WTC11 (cell line): ENCODE results near the gene ORAI1. TPM values are rescaled to one million over a fixed set of nuclear protein-coding genes. Genes with fewer than 3 reads are reported as not detected.

Experiments
- ATAC-seq: fragments of 200-7000 bp; cut with Tn5 transposase; 2 replicates; pipeline ENCODE4 v1.10.0; 2021; ENCODE audit warnings: mild to moderate bottlenecking, moderate library complexity
- CTCF ChIA-PET: fragments of 300-600 bp; sonication (Branson Sonifier 250); formaldehyde crosslinking; loops from one replicate; lab custom pipeline; 2021; ENCODE audit warnings: antibody characterized with exemption; lab: Charles Lee
- POLR2A ChIA-PET: fragments of 350-600 bp; sonication (Branson Sonifier 250); formaldehyde crosslinking; loops from one replicate; lab custom pipeline; 2021; ENCODE audit warnings: antibody characterized with exemption; lab: Charles Lee
- DNase-seq: peaks from one replicate; pipeline ENCODE4 v3.0.0; 2021; ENCODE audit warnings: low spot score
- H3K27ac Mint-ChIP-seq: 2 replicates; pipeline ENCODE4 v1.8.0; 2021; ENCODE audit warnings: mixed read lengths
- H3K27me3 Mint-ChIP-seq: 2 replicates; pipeline ENCODE4 v1.8.0; 2021; ENCODE audit warnings: low read depth, mild to moderate bottlenecking, moderate library complexity, mixed read lengths
- H3K36me3 Mint-ChIP-seq: 2 replicates; pipeline ENCODE4 v1.8.0; 2021; ENCODE audit warnings: mixed read lengths
- H3K4me1 Mint-ChIP-seq: 2 replicates; pipeline ENCODE4 v1.8.0; 2022; ENCODE audit warnings: mixed read lengths
- H3K4me3 Mint-ChIP-seq: 2 replicates; pipeline ENCODE4 v1.8.0; 2021; ENCODE audit warnings: mild to moderate bottlenecking, moderate library complexity, mixed read lengths
- H3K9me3 Mint-ChIP-seq: 2 replicates; pipeline ENCODE4 v1.8.0; 2021; ENCODE audit warnings: mixed read lengths
- ARID4B ChIP-seq: sonication (generic); formaldehyde crosslinking; IDR thresholded peaks from 2 replicates; pipeline ENCODE4 v1.8.0; 2023; ENCODE audit warnings: missing genetic modification reagents, mild to moderate bottlenecking, borderline replicate concordance
- ATF2 ChIP-seq: sonication (generic); formaldehyde crosslinking; IDR thresholded peaks from 2 replicates; pipeline ENCODE4 v1.8.1; 2022; ENCODE audit warnings: low read depth, missing genetic modification reagents, borderline replicate concordance
- ERG ChIP-seq: fragments of 250-450 bp; sonication (Bioruptor Pico); IDR thresholded peaks from 2 replicates; pipeline ENCODE4 v1.8.0; 2021; ENCODE audit warnings: mild to moderate bottlenecking
- FOXK1 ChIP-seq: sonication (generic); formaldehyde crosslinking; IDR thresholded peaks from 2 replicates; pipeline ENCODE4 v1.8.0; 2022; ENCODE audit warnings: mild to moderate bottlenecking, moderate library complexity, missing genetic modification reagents
- FOXP1 ChIP-seq: sonication (generic); formaldehyde crosslinking; IDR thresholded peaks from 2 replicates; pipeline ENCODE4 v1.8.0; 2022; ENCODE audit warnings: missing genetic modification reagents, mild to moderate bottlenecking, moderate library complexity, borderline replicate concordance
- JUN ChIP-seq: sonication (generic); formaldehyde crosslinking; IDR thresholded peaks from 2 replicates; pipeline ENCODE4 v1.8.0; 2023; ENCODE audit warnings: mild to moderate bottlenecking, missing genetic modification reagents
- MAX ChIP-seq: sonication (generic); formaldehyde crosslinking; IDR thresholded peaks from 2 replicates; pipeline ENCODE4 v1.8.0; 2022; ENCODE audit warnings: mild to moderate bottlenecking, missing genetic modification reagents
- NR2C2 ChIP-seq: sonication (generic); formaldehyde crosslinking; IDR thresholded peaks from 2 replicates; pipeline ENCODE4 v1.8.0; 2022; ENCODE audit warnings: mild to moderate bottlenecking, missing genetic modification reagents
- NR3C1 ChIP-seq: sonication (generic); formaldehyde crosslinking; conservative IDR thresholded peaks from 2 replicates; pipeline ENCODE4 v1.8.1; 2023; ENCODE audit warnings: low read depth, mild to moderate bottlenecking, missing genetic modification reagents
- PRDM15 ChIP-seq: sonication (generic); formaldehyde crosslinking; IDR thresholded peaks from 2 replicates; pipeline ENCODE4 v1.8.0; 2022; ENCODE audit warnings: missing genetic modification reagents
- RORB ChIP-seq: fragments of 250-450 bp; sonication (Bioruptor Pico); IDR thresholded peaks from 2 replicates; pipeline ENCODE4 v1.9.0; 2021; ENCODE audit warnings: mild to moderate bottlenecking
- SMAD3 ChIP-seq: sonication (generic); formaldehyde crosslinking; IDR thresholded peaks from 2 replicates; pipeline ENCODE4 v1.8.0; 2022; ENCODE audit warnings: missing genetic modification reagents, mild to moderate bottlenecking, borderline replicate concordance
- SP1 ChIP-seq: sonication (generic); formaldehyde crosslinking; conservative IDR thresholded peaks from 2 replicates; pipeline ENCODE4 v1.8.1; 2022; ENCODE audit warnings: missing genetic modification reagents
- USF2 ChIP-seq: sonication (generic); formaldehyde crosslinking; IDR thresholded peaks from 2 replicates; pipeline ENCODE4 v1.8.1; 2023; ENCODE audit warnings: mild to moderate bottlenecking, missing genetic modification reagents, moderate library complexity
- ZNF121 ChIP-seq: sonication (generic); formaldehyde crosslinking; IDR thresholded peaks from 2 replicates; pipeline ENCODE4 v1.8.0; 2023; ENCODE audit warnings: missing genetic modification reagents
- ZNF425 ChIP-seq: fragments of 250-450 bp; sonication (Bioruptor Pico); conservative IDR thresholded peaks from 2 replicates; pipeline ENCODE4 v1.9.0; 2021; ENCODE audit warnings: mild to moderate bottlenecking
- total RNA-seq: library from RNA; stranded (reverse); gene quantifications from 3 replicates; pipeline ENCODE4 v1.2.3, GENCODE V29; 2021

Gene ORAI1
- total RNA-seq, 1 experiment from 2014 or later = 27.7 TPM

GRCh38 chr12:121613462-121613861 lies 12.9 kb upstream of the ORAI1 start:
- CTCF ChIA-PET = interaction anchor here (1.5 kb wide), 1 partner anchor 10 kb away, joined by 8 read pairs; no protein-coding TSS in a partner anchor

GRCh38 chr12:121614872-121615467 lies 11.4 kb upstream of the ORAI1 start:
- Mint-ChIP-seq H3K9me3 (no peaks in the 10 kb centered on the region), H3K27ac (no peak overlapping the region), H3K36me3 (no peaks in the 10 kb centered on the region), H3K4me3 (no peak overlapping the region), H3K27me3 (no peaks in the 10 kb centered on the region), H3K4me1 (peaks cover 26% of the 10 kb centered on the region)
- CTCF ChIA-PET = interaction anchor here (0.6 to 1.5 kb wide), 3 partner anchors 9 to 114 kb away, joined by 3 to 8 read pairs (median 3); no protein-coding TSS in a partner anchor
- no peak for DNase-seq
- POLR2A ChIA-PET = interaction anchor here (0.7 kb wide), 2 partner anchors 56 to 78 kb away, joined by 3 to 5 read pairs; no protein-coding TSS in a partner anchor
- no peak for ATAC-seq
- TF ChIP-seq ERG (CRISPR knock-in tag) (no peak), RORB (CRISPR knock-in tag) (no peak), SMAD3 (CRISPR knock-in tag) (no peak), ZNF121 (CRISPR knock-in tag) (no peak), PRDM15 (CRISPR knock-in tag) (no peak), FOXP1 (CRISPR knock-in tag) (no peak), NR3C1 (CRISPR knock-in tag) (no peak), JUN (CRISPR knock-in tag) (no peak), FOXK1 (no peak), ARID4B (CRISPR knock-in tag) (no peak), NR2C2 (CRISPR knock-in tag) (no peak), USF2 (CRISPR knock-in tag) (no peak), ATF2 (no peak), SP1 (CRISPR knock-in tag) (no peak)

More at GRCh38 chr12:121613462-121613861, 12.9 kb upstream of the ORAI1 start:
- POLR2A ChIA-PET = interaction anchor here (0.6 kb wide), 1 partner anchor 1310 kb away, joined by 4 read pairs; no protein-coding TSS in a partner anchor
- H3K36me3 Mint-ChIP-seq = no peaks in the 10 kb centered on the region
- peaks cover 21% of the 10 kb centered on the region for H3K4me1 Mint-ChIP-seq
- no peak for DNase-seq
- peaks cover 4% of the 10 kb centered on the region; the same call in 1 of the 2 replicates for H3K9me3 Mint-ChIP-seq
- TF ChIP-seq ZNF425 (CRISPR knock-in tag) (no peak), MAX (CRISPR knock-in tag) (no peak)
- H3K4me3 Mint-ChIP-seq = no peak overlapping the region
- no peaks in the 10 kb centered on the region for H3K27me3 Mint-ChIP-seq
- ATAC-seq = no peak
- no peak overlapping the region for H3K27ac Mint-ChIP-seq
